Epithelial cell of proximal tubule (primary cell): ENCODE data around the gene SEMA3B. TPM values are rescaled to one million over a fixed set of nuclear protein-coding genes. Genes with fewer than 3 reads are reported as not detected.

ENCODE experiments used
- DNase-seq: peaks from one replicate; pipeline ENCODE4 v3.0.0-alpha.2; 2011; ENCODE audit warnings: low read depth
- H3K4me3 ChIP-seq: 2 replicates; pipeline ENCODE4 v1.5.1; 2011; ENCODE audit warnings: low read depth, mild to moderate bottlenecking, low read length
- CTCF ChIP-seq: conservative IDR thresholded peaks from 2 replicates; pipeline ENCODE4 v1.5.1; 2012; ENCODE audit warnings: low read depth, mild to moderate bottlenecking, low read length
- total RNA-seq: library from RNA; depleted of rRNA; stranded (reverse); fragments of >200 nt; gene quantifications from 2 replicates; pipeline ENCODE4 v1.2.3, GENCODE V29; 2015

SEMA3B gene
- 4.6 and 29.5 TPM in 2 replicates for total RNA-seq

- no peak for TF ChIP-seq CTCF
- H3K4me3 ChIP-seq, result peak within 1 kb of the TSS; percentile 68
- no peak for DNase-seq
These were observed at the start of gene SEMA3B for GRCh38 chr3:50268703-50269451. SEMA3B (plus strand) TSS chr3:50269147; CDS start chr3:50269241, 94 bp downstream.

GRCh38 chr3:50219285-50219684, 49.7 kb upstream of the SEMA3B start:
- TF ChIP-seq CTCF, result no peak
- DNase-seq, result no peak
- no peak overlapping the region for H3K4me3 ChIP-seq

- no peak for DNase-seq
- TF ChIP-seq CTCF, result no peak
- H3K4me3 ChIP-seq, result no peak overlapping the region
These were observed 48.8 kb upstream of the SEMA3B start for GRCh38 chr3:50220109-50220508.

- no peak for DNase-seq
- no peak for TF ChIP-seq CTCF
- H3K4me3 ChIP-seq, result no peak overlapping the region
These were observed 47.9 kb upstream of the SEMA3B start for GRCh38 chr3:50221051-50221410.

GRCh38 chr3:50221411-50222168, 47.4 kb upstream of the SEMA3B start:
- no peak overlapping the region for H3K4me3 ChIP-seq
- no peak for DNase-seq
- peak; percentile 19 for TF ChIP-seq CTCF

- H3K4me3 ChIP-seq, result no peak overlapping the region
- no peak for DNase-seq
- TF ChIP-seq CTCF, result no peak
These were observed 46.8 kb upstream of the SEMA3B start for GRCh38 chr3:50222169-50222528.
